Type B pancreatic cell (in vitro differentiated cells): Measurements from ENCODE around the gene RIOX2. TPM values are rescaled to one million over a fixed set of nuclear protein-coding genes. Genes with fewer than 3 reads are reported as not detected.
A peak's percentile ranks its signal among the peaks of the same experiment; 100 is the strongest.

Experiments used
- DNase-seq: peaks from one replicate; pipeline ENCODE4 v3.0.0; 2021; ENCODE audit warnings: mixed read lengths; ENCODE audit not compliant: unreplicated experiment; ENCODE audit errors: extremely low spot score
- H3K27ac Mint-ChIP-seq: 2 replicates; pipeline ENCODE4 v1.8.0; 2021; ENCODE audit warnings: mild to moderate bottlenecking, mixed read lengths
- H3K27me3 Mint-ChIP-seq: 2 replicates; pipeline ENCODE4 v1.8.0; 2021; ENCODE audit warnings: mixed read lengths
- H3K36me3 Mint-ChIP-seq: 2 replicates; pipeline ENCODE4 v1.8.0; 2021; ENCODE audit warnings: mixed read lengths
- H3K4me1 Mint-ChIP-seq: one replicate; pipeline ENCODE4 v1.8.0; 2021; ENCODE audit warnings: mixed read lengths; ENCODE audit not compliant: unreplicated experiment
- H3K4me3 Mint-ChIP-seq: 2 replicates; pipeline ENCODE4 v1.8.0; 2021; ENCODE audit warnings: mild to moderate bottlenecking, mixed read lengths
- H3K9me3 Mint-ChIP-seq: 2 replicates; pipeline ENCODE4 v1.8.0; 2021; ENCODE audit warnings: mixed read lengths
- total RNA-seq: library from RNA; stranded (reverse); gene quantifications from 2 replicates; pipeline ENCODE4 v1.2.1, GENCODE V29; 2021; ENCODE audit warnings: low replicate concordance
- TF ChIP-seq, protein P1 (sequence below): fragments of 200-600 bp; sonication (generic); conservative IDR thresholded peaks from 2 replicates; pipeline ENCODE4 v1.5.0; 2021; ENCODE audit warnings: antibody characterized with exemption, mild to moderate bottlenecking

RIOX2 gene
- total RNA-seq, 1 donor from 2014 or later: 27.9 TPM

- H3K27ac Mint-ChIP-seq: no peak overlapping the region
- no peak overlapping the region for H3K4me3 Mint-ChIP-seq
- DNase-seq: no peak
- TF ChIP-seq, protein P1, sequence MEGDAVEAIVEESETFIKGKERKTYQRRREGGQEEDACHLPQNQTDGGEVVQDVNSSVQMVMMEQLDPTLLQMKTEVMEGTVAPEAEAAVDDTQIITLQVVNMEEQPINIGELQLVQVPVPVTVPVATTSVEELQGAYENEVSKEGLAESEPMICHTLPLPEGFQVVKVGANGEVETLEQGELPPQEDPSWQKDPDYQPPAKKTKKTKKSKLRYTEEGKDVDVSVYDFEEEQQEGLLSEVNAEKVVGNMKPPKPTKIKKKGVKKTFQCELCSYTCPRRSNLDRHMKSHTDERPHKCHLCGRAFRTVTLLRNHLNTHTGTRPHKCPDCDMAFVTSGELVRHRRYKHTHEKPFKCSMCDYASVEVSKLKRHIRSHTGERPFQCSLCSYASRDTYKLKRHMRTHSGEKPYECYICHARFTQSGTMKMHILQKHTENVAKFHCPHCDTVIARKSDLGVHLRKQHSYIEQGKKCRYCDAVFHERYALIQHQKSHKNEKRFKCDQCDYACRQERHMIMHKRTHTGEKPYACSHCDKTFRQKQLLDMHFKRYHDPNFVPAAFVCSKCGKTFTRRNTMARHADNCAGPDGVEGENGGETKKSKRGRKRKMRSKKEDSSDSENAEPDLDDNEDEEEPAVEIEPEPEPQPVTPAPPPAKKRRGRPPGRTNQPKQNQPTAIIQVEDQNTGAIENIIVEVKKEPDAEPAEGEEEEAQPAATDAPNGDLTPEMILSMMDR: no peak
- H3K4me1 Mint-ChIP-seq: peaks cover 34% of the 10 kb centered on the region
- H3K9me3 Mint-ChIP-seq: no peaks in the 10 kb centered on the region
- H3K27me3 Mint-ChIP-seq: no peaks in the 10 kb centered on the region
- H3K36me3 Mint-ChIP-seq: peaks cover 23% of the 10 kb centered on the region
Observed at GRCh38 chr3:97969541-97969940, 2.7 kb downstream of the RIOX2 start.

- Mint-ChIP-seq H3K27ac (no peak overlapping the region), H3K27me3 (no peaks in the 10 kb centered on the region), H3K4me1 (peaks cover 34% of the 10 kb centered on the region), H3K9me3 (no peaks in the 10 kb centered on the region), H3K36me3 (peaks cover 29% of the 10 kb centered on the region), H3K4me3 (no peak overlapping the region)
- TF ChIP-seq, protein P1: no peak
- no peak for DNase-seq
Observed at GRCh38 chr3:97968376-97968775, 3.9 kb downstream of the RIOX2 start.

GRCh38 chr3:97967966-97968365, 4.3 kb downstream of the RIOX2 start:
- TF ChIP-seq, protein P1: peak; percentile 16
- Mint-ChIP-seq H3K4me3 (no peak overlapping the region), H3K9me3 (no peaks in the 10 kb centered on the region), H3K4me1 (peaks cover 34% of the 10 kb centered on the region), H3K27me3 (no peaks in the 10 kb centered on the region), H3K36me3 (peaks cover 30% of the 10 kb centered on the region), H3K27ac (no peak overlapping the region)
- DNase-seq: no peak

- H3K36me3 Mint-ChIP-seq: peaks cover 39% of the 10 kb centered on the region
- no peaks in the 10 kb centered on the region for H3K9me3 Mint-ChIP-seq
- H3K27ac Mint-ChIP-seq: no peak overlapping the region
- no peak overlapping the region for H3K4me3 Mint-ChIP-seq
- TF ChIP-seq, protein P1: no peak
- DNase-seq: no peak
- peaks cover 14% of the 10 kb centered on the region for H3K4me1 Mint-ChIP-seq
- no peaks in the 10 kb centered on the region for H3K27me3 Mint-ChIP-seq
Observed at GRCh38 chr3:97960993-97961766, 11.1 kb downstream of the RIOX2 start.

GRCh38 chr3:97960551-97960950, 11.7 kb downstream of the RIOX2 start:
- Mint-ChIP-seq H3K27ac (no peak overlapping the region), H3K4me3 (no peak overlapping the region), H3K4me1 (peaks cover 16% of the 10 kb centered on the region), H3K27me3 (no peaks in the 10 kb centered on the region), H3K9me3 (no peaks in the 10 kb centered on the region), H3K36me3 (peaks cover 37% of the 10 kb centered on the region)
- TF ChIP-seq, protein P1: no peak
- no peak for DNase-seq
